HFF-Myc (cell line): ENCODE data around the gene GALNT7.

ENCODE experiments used
- DNase-seq: peaks from one replicate; pipeline ENCODE4 v3.0.0-alpha.2; 2011; ENCODE audit warnings: low read depth; ENCODE audit errors: extremely low read depth
- H3K4me3 ChIP-seq: replicated peaks from 2 replicates; pipeline ENCODE4 v1.5.1; 2011; ENCODE audit warnings: low read depth, mild to moderate bottlenecking, control low read depth, low read length
- CTCF ChIP-seq: IDR thresholded peaks from 2 replicates; pipeline ENCODE4 v1.5.1; 2012; ENCODE audit warnings: mild to moderate bottlenecking, low read depth, low read length, control low read depth; ENCODE audit errors: missing control alignments

The GALNT7 gene

GRCh38 chr4:173334085-173334890 lies 165.7 kb downstream of the GALNT7 start, which contains the start of gene HMGB2:
TSS of gene HMGB2 (minus strand) at chr4:173334358. CDS start at chr4:173333649, 709 bp downstream.
- peak; percentile 99 for DNase-seq
- H3K4me3 ChIP-seq, result peak within 1 kb of the TSS; percentile 96
- TF ChIP-seq CTCF, result no peak

GRCh38 chr4:173334891-173335752 lies 166.5 kb downstream of the GALNT7 start:
- no peak for TF ChIP-seq CTCF
- DNase-seq, result peak; percentile 79
- peak overlapping the region; percentile 96 for H3K4me3 ChIP-seq

GRCh38 chr4:173337463-173337862 lies 168.9 kb downstream of the GALNT7 start:
- DNase-seq, result no peak
- H3K4me3 ChIP-seq, result no peak overlapping the region
- TF ChIP-seq CTCF, result no peak

- no peak for TF ChIP-seq CTCF
- no peak for DNase-seq
- no peak overlapping the region for H3K4me3 ChIP-seq
Observed at GRCh38 chr4:173343832-173344397, 175.3 kb downstream of the GALNT7 start.

GRCh38 chr4:173345648-173346047 lies 177.0 kb downstream of the GALNT7 start:
- H3K4me3 ChIP-seq, result no peak overlapping the region
- no peak for TF ChIP-seq CTCF
- DNase-seq, result no peak

- no peak for TF ChIP-seq CTCF
- no peak overlapping the region for H3K4me3 ChIP-seq
- no peak for DNase-seq
Observed at GRCh38 chr4:173346074-173346473, 177.5 kb downstream of the GALNT7 start.
